GM12878 (cell line): Measurements from ENCODE around the gene ABCF3. TPM values are rescaled to one million over a fixed set of nuclear protein-coding genes. Genes with fewer than 3 reads are reported as not detected.

Experiments
- ATAC-seq: fragments of 200-7000 bp; cut with Tn5 transposase; 3 replicates; pipeline ENCODE4 v1.9.1; 2020; ENCODE audit warnings: mild to moderate bottlenecking, moderate library complexity
- BruUV-seq: library from RNA; stranded (reverse); fragments of 400-500 nt; replicated peaks from 2 replicates; lab custom pipeline; 2021; lab: Mats Ljungman, UMichigan
- CTCF ChIA-PET: fragments of 300-600 bp; sonication (Branson Sonifier 250); formaldehyde crosslinking; extraction: SDS; loops from one replicate; lab custom pipeline; 2021; ENCODE audit warnings: inconsistent platforms; lab: Yijun Ruan, JAX
- POLR2A ChIA-PET: fragments of 350-600 bp; formaldehyde crosslinking; extraction: SDS; loops from one replicate; lab custom pipeline; 2021; ENCODE audit warnings: inconsistent platforms; lab: Charles Lee
- RAD21 ChIA-PET: fragments of 300-600 bp; sonication (Branson Sonifier 250); formaldehyde crosslinking; loops from one replicate; lab custom pipeline; 2023; ENCODE audit warnings: antibody characterized with exemption; ENCODE audit not compliant: unreplicated experiment; lab: Charles Lee
- SMC1A ChIA-PET: fragments of 300-600 bp; sonication (Branson Sonifier 250); formaldehyde crosslinking; loops from one replicate; lab custom pipeline; 2023; ENCODE audit not compliant: unreplicated experiment, uncharacterized antibody; lab: Charles Lee
- DNase-seq: peaks from one replicate; pipeline ENCODE4 v3.0.0-alpha.2; 2011; ENCODE audit warnings: low read depth, low spot score
- FAIRE-seq: peaks from 3 replicates; lab custom pipeline; 2011; peaks lifted over from hg19 to GRCh38; lab: Jason Lieb, UNC
- H2AFZ ChIP-seq: 2 replicates; pipeline ENCODE4 v1.6.0; 2011; ENCODE audit warnings: low read depth, low read length, control low read depth; ENCODE audit not compliant: control insufficient read depth
- H3K27ac ChIP-seq: 2 replicates; pipeline ENCODE4 v1.5.1; 2011; ENCODE audit warnings: control low read depth; ENCODE audit not compliant: control insufficient read depth, insufficient read depth
- H3K27me3 ChIP-seq, 2 experiments: replicated peaks in 1 of 2; 2 replicates each; pipeline versions ENCODE4 v1.6.0 to v1.6.1; 2011; ENCODE audit warnings: low read length in 1 of 2; ENCODE audit not compliant: control insufficient read depth in 2 of 2, insufficient read depth in 2 of 2
- H3K36me3 ChIP-seq, 2 experiments: 2 replicates each; pipeline ENCODE4 v1.5.1; 2011; ENCODE audit warnings: low read length in 1 of 2; ENCODE audit not compliant: control insufficient read depth in 2 of 2, insufficient read depth in 2 of 2
- H3K4me1 ChIP-seq: 2 replicates; pipeline ENCODE4 v1.6.1; 2011; ENCODE audit warnings: mild to moderate bottlenecking, low read length, moderate library complexity, mixed read lengths; ENCODE audit not compliant: control insufficient read depth, insufficient read depth
- H3K4me2 ChIP-seq: 2 replicates; pipeline ENCODE4 v1.6.0; 2011; ENCODE audit warnings: control low read depth; ENCODE audit not compliant: control insufficient read depth, insufficient read depth
- H3K4me3 ChIP-seq: fragments of 200-600 bp; sonication (generic); 2 replicates; pipeline ENCODE4 v1.5.1; 2016
- H3K79me2 ChIP-seq: 2 replicates; pipeline ENCODE4 v1.6.0; 2011; ENCODE audit warnings: low read length; ENCODE audit not compliant: control insufficient read depth, insufficient read depth
- H3K9ac ChIP-seq: 2 replicates; pipeline ENCODE4 v1.8.0; 2011; ENCODE audit warnings: low read length, control low read depth, mixed read lengths; ENCODE audit not compliant: control insufficient read depth, insufficient read depth
- H3K9me3 ChIP-seq: replicated peaks from 3 replicates; pipeline ENCODE4 v1.5.1; 2011; ENCODE audit warnings: mild to moderate bottlenecking, low read length; ENCODE audit not compliant: control insufficient read depth, insufficient read depth
- H4K20me1 ChIP-seq: 2 replicates; pipeline ENCODE4 v1.6.0; 2011; ENCODE audit not compliant: control insufficient read depth, insufficient read depth
- ATF7 ChIP-seq: fragments of 450-650 bp; IDR thresholded peaks from 2 replicates; pipeline ENCODE4 v1.6.1; 2016; ENCODE audit warnings: low read depth, mild to moderate bottlenecking
- BHLHE40 ChIP-seq, 2 experiments: fragments of 450-650 bp in 1 of 2; IDR thresholded peaks; 2 replicates each; pipeline ENCODE4 v1.6.1; 2011 to 2017; ENCODE audit warnings: low read depth in 2 of 2, borderline replicate concordance in 1 of 2, improper control_type of control experiment in 1 of 2, low read length in 1 of 2, mild to moderate bottlenecking in 1 of 2
- CTCF ChIP-seq, 3 experiments: IDR thresholded peaks in 2 of 3; conservative IDR thresholded peaks in 1 of 3; 2 replicates each; pipeline ENCODE4 v1.5.1; 2011; ENCODE audit warnings: low read depth in 3 of 3, low read length in 3 of 3, mild to moderate bottlenecking in 3 of 3, control low read depth in 2 of 3, moderate library complexity in 2 of 3, inconsistent platforms in 1 of 3, mixed read lengths in 1 of 3; ENCODE audit not compliant: control insufficient read depth in 2 of 3, insufficient read depth in 1 of 3; ENCODE audit errors: extremely low read depth in 1 of 3
- EGR1 ChIP-seq, 2 experiments: IDR thresholded peaks; 1 replicate in 1 of 2; 2 replicates in 1 of 2; pipeline ENCODE4 v1.6.1; 2011 to 2012; ENCODE audit warnings: low read depth in 2 of 2, low read length in 2 of 2, borderline replicate concordance in 1 of 2, mild to moderate bottlenecking in 1 of 2, moderate library complexity in 1 of 2
- HCFC1 ChIP-seq: fragments of 150-350 bp; IDR thresholded peaks from 2 replicates; pipeline ENCODE4 v1.6.1; 2014; ENCODE audit warnings: low read length
- HDAC2 ChIP-seq: fragments of 200-600 bp; sonication (generic); IDR thresholded peaks from 2 replicates; pipeline ENCODE4 v1.6.1; 2017
- KDM1A ChIP-seq: fragments of 200-600 bp; sonication (generic); IDR thresholded peaks from 2 replicates; pipeline ENCODE4 v1.6.1; 2016; ENCODE audit warnings: borderline replicate concordance
- MXI1 ChIP-seq: fragments of 150-350 bp; IDR thresholded peaks from 2 replicates; pipeline ENCODE4 v1.6.1; 2011; ENCODE audit warnings: low read depth, mild to moderate bottlenecking, inconsistent platforms, low read length, improper control_type of control experiment
- NFIC ChIP-seq: IDR thresholded peaks from 2 replicates; pipeline ENCODE4 v1.6.1; 2012; ENCODE audit warnings: low read depth, mild to moderate bottlenecking, inconsistent platforms, low read length, moderate library complexity
- NFYA ChIP-seq: IDR thresholded peaks from 2 replicates; pipeline ENCODE4 v1.6.1; 2011; ENCODE audit warnings: low read depth, mild to moderate bottlenecking, low read length, improper control_type of control experiment, borderline replicate concordance
- POLR2AphosphoS5 ChIP-seq: IDR thresholded peaks from 2 replicates; pipeline ENCODE4 v1.6.1; 2011; ENCODE audit warnings: mild to moderate bottlenecking, low read length, inconsistent platforms
- RAD21 ChIP-seq: IDR thresholded peaks from 2 replicates; pipeline ENCODE4 v1.6.1; 2011; ENCODE audit warnings: mild to moderate bottlenecking, low read depth, low read length, moderate library complexity; ENCODE audit not compliant: insufficient read depth
- RB1 ChIP-seq: fragments of 450-650 bp; formaldehyde crosslinking; IDR thresholded peaks from 2 replicates; pipeline ENCODE4 v1.6.1; 2017; ENCODE audit warnings: mild to moderate bottlenecking, borderline replicate concordance
- ZNF207 ChIP-seq: fragments of 450-650 bp; IDR thresholded peaks from 2 replicates; pipeline ENCODE4 v1.6.1; 2014; ENCODE audit warnings: antibody characterized with exemption, mild to moderate bottlenecking, borderline replicate concordance
- ZNF274 ChIP-seq: IDR thresholded peaks from one replicate; pipeline ENCODE4 v1.8.0; 2011; ENCODE audit not compliant: insufficient read length, insufficient read depth
- WGBS: methylation state at CpG from one replicate; pipeline ENCODE4 v1.1.6; 2016; ENCODE audit warnings: low lambda C conversion rate; ENCODE audit not compliant: insufficient replicate concordance, insufficient coverage; ENCODE audit errors: missing lambda C conversion rate; 5-methylcytosine and 5-hydroxymethylcytosine counted together
- in situ Hi-C: fragments of 300-500 bp; cut with MboI; formaldehyde crosslinking; loops from 9 replicates; pipeline ENCODE4 v1.14.3; 2018; ENCODE audit warnings: mixed read lengths
- intact Hi-C: fragments of 100-400 bp; cut with micrococcal nuclease; formaldehyde crosslinking; loops from one replicate; pipeline ENCODE4 v1.14.2; 2022; ENCODE audit not compliant: unreplicated experiment
- polyA plus RNA-seq, 11 experiments: library from polyadenylated mRNA; depleted of rRNA in 4 of 11; unstranded in 6 of 11; stranded (reverse) in 5 of 11; fragments of >200 nt; fragmentation: Nextera tagmentation in 4 of 11; fragmentation: Illumina TruSeq in 1 of 11; extraction: Ambion mirVana in 4 of 11; extraction: Trizol in 1 of 11; gene quantifications; 1 replicate in 1 of 11; 2 replicates in 10 of 11; pipeline versions ENCODE4 v1.2.1 to v1.2.3, GENCODE V29; 2011 to 2016; ENCODE audit warnings: inconsistent platforms in 2 of 11, missing spikeins in 2 of 11, low read depth in 1 of 11
- total RNA-seq, 4 experiments: library from RNA; depleted of rRNA in 3 of 4; stranded (reverse); fragments of >200 nt in 3 of 4; fragmentation: Illumina TruSeq in 1 of 4; extraction: Trizol in 1 of 4; gene quantifications; 2 replicates each; pipeline versions ENCODE4 v1.2.1 to v1.2.3, GENCODE V29; 2013 to 2021

The ABCF3 gene
- total and polyA plus RNA-seq, 10 of the 15 experiments (the other 5 are each of a cell fraction or from before 2014, with no cell fraction given), result 6.1 to 71.3 (median 46.9) TPM

DNA sequence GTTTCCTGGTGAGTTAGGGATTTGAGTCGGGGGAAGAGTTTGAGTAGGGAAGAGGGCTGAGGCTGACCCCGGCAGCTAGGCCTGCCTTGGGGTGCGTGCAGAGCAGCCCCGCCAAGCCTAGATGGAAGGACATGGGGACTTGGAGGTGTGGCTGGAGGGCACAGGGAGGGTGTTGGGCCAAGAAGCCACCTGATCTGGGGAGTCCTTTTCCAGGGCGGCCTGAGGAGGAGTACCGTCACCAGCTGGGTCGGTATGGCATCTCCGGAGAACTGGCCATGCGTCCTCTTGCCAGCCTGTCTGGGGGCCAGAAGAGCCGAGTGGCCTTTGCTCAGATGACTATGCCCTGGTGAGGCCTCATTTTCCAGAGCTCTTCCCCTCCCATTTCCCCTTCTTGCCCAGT, 6.9 kb downstream of the ABCF3 start (continued):
- no peak for TF ChIP-seq NFIC
- TF ChIP-seq KDM1A, result no peak
- no peak for TF ChIP-seq ATF7
- TF ChIP-seq NFYA, result no peak
- TF ChIP-seq ZNF207, result no peak
- no peak for TF ChIP-seq CTCF (IDR thresholded peaks at IDR 0.05 in 2 of 3, conservative IDR thresholded peaks at IDR 0.05 in 1 of 3; ENCODE audit: control insufficient read depth in 2 of 3, extremely low read depth in 1 of 3, insufficient read depth in 1 of 3, low read depth in 3 of 3, low read length in 3 of 3)

- Histone ChIP-seq H3K36me3 (peaks cover 11 to 27% of the 10 kb centered on the region in 2 experiments; a peak in 3 of 4 replicates), H4K20me1 (peaks cover 1% of the 10 kb centered on the region; the same call in 1 of the 2 replicates), H3K79me2 (no peaks in the 10 kb centered on the region), H3K9ac (no peak overlapping the region), H3K4me3 (no peak overlapping the region), H3K27me3 (no peaks in the 10 kb centered on the region), H3K9me3 (no peaks in the 10 kb centered on the region), H3K27ac (no peak overlapping the region), H3K4me1 (no peaks in the 10 kb centered on the region), H3K4me2 (no peak overlapping the region), H2AFZ (no peak overlapping the region)
- ChIA-PET SMC1A (no interaction called here), RAD21 (no interaction called here), POLR2A (no interaction called here), CTCF (no interaction called here)
- 98% methylated on average over 9 of the region's 9 CpGs for WGBS
- BruUV-seq, result no TSS peak
- FAIRE-seq, result no peak
- no peak for DNase-seq
- in situ Hi-C loops (no loop called here), intact Hi-C loops (no loop called here)
- TF ChIP-seq HDAC2 (no peak), RAD21 (no peak), BHLHE40 (IDR thresholded peaks at IDR 0.05; ENCODE audit: borderline replicate concordance in 1 of 2, low read depth in 2 of 2, low read length in 1 of 2) (no peak), HCFC1 (no peak), CTCF (IDR thresholded peaks at IDR 0.05 in 2 of 3, conservative IDR thresholded peaks at IDR 0.05 in 1 of 3; ENCODE audit: control insufficient read depth in 2 of 3, extremely low read depth in 1 of 3, insufficient read depth in 1 of 3, low read depth in 3 of 3, low read length in 3 of 3) (no peak), MXI1 (no peak), RB1 (no peak), ZNF274 (no peak), POLR2AphosphoS5 (no peak), EGR1 (IDR thresholded peaks at IDR 0.05; ENCODE audit: borderline replicate concordance in 1 of 2, low read depth in 2 of 2, low read length in 2 of 2) (no peak)
- ATAC-seq, result no peak
Measured at GRCh38 chr3:184193991-184194539, 8.1 kb downstream of the ABCF3 start.
